KG1 (cell line): ENCODE results near the gene MAPT.

Experiments used
- DNase-seq: peaks from one replicate; lab custom pipeline; 2025; lab: John Stamatoyannopoulos, UW

MAPT gene

DNA sequence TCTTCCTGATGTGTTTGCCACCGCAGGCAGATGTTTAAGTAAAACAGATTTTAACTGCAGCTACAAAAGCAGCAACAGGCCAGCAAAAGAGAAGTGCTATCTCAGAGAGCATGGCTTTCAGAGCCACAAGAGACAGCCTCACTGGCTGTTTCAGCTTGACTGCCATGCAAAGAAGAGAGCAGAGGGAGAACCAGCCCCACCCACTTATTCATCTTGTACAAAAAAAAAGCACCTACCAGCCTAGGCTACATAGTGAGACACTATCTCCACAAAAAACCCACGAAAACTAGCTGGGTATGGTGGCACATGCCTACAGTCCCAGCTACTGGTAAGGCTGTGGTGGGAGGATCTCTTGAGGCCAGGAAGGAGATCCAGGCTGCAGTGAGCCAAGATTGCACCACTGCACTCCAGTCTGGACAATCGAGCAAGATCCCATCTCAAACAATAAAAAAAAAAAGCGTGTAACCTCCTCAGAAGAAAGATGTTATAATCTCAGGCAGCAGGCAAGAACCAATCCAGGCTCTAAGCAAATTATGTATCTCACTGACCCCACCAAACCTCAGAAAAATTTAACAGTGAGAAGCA is 134.7 kb downstream of the MAPT start:
- no peak for DNase-seq

DNA sequence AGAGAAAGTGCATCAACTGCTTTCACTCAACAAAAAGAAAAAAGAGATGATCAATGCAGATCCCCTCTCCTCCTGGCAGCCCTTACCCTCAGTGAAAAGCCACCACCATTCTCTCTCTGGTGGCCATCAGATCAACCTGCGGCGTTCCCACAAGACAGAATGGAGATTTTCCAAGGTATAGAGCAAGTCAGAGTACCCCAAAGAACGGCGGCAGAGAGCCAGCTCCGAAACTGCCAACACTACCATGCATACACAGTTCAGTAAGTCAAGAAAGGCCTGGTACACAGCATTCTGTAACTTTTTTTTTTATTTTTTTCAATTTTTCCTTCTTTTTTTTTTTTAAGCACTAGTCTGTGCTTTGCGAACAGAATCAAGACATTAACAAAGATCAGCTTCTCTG is 135.3 kb downstream of the MAPT start:
- no peak for DNase-seq

DNA sequence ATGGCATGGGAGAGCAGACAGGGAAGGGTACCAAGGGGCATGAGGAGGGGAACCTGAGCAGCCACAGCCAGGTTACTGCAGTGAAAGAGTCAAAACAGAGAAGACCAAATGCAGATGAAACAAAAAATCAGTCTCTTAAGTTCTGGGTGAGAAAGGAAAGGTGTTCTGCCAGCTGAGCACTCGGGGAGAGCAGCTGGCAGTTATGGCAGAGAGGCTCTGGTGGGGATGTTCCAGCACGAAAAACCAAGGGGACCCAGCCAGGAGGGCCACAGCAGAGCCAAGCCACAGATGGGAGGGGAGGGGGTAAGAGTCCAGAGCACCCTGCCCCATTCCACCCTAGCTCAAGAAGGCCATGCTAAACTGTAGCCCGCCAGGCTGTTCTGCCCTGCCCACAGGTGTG is 136.4 kb downstream of the MAPT start:
- no peak for DNase-seq

DNA sequence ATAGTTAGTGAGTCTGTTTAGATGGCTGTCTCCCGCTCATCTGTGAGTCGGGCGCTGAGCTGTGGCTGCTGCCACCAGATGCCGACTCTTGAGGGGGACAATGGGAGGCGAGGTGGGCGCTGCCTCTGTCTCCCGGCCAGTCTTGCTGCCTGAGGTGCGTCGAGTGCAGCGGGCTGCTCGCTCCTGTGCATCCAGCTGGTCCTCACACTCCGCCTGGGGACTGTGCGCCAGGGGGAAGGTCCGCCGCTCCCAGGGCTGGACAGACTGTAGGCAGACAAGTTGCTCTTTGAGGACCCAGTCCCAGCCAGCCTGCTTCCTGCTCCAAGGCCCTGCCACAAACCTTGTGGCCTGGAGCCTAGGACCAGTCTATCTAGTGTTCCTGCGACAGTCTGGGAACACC is 137.1 kb downstream of the MAPT start:
- DNase-seq, result no peak

DNA sequence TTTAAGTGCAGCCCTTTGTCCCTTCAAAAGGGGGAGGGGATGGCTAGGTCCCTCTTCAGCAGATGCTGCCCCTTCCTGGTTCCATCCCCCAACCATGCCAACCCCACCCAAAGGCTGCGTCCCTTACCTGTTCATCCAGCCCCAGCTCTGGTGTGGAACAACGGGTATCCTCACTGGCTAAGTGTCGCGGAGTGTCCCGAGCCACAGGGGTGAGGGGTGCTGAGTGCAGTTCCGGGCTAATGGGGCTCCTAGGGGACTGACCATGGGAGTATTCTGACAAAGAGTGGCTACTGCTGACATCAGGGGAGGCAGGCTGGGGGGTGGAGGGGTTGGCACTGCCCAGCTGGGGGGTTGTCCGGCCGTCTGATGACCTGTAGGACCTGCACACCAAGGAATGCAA is 137.6 kb downstream of the MAPT start:
- DNase-seq, result no peak

DNA sequence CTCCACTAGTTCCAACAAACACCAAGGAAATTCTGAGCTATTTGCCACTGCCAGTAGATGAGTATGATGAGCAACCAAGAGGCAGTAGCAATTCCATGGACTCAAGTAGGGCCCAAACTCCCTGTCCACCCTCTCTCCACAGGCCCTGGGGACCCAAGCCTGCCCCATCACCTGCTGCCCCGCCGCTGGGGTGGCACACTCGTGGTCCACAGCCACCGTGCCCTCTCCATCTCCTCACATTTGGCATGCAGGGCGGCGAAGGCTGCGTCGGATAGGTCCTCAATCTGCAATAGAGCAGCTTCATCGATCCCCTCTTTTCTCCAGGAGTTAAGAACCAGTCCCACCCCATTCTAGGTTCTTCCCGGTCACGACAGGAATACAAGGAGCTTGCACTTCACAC is 138.6 kb downstream of the MAPT start:
- no peak for DNase-seq

DNA sequence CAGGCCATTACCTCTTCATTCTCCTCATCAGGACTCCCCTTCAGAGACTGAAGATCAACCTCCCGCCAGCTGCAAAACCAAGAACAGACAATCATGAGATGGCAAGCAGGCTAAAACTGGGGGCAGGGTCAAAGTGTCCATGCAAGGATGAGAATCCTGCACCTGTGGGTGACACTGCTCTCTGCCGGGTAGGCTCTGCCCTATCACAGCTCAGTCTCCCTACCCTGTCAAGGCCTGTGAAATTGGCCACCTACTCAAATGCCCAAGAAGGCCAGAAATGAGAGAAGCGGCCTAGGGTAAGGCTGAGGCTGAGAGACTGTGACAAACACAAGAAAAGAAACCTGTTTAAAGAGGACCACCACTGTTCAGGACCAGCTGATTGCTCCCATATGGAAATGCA is 139.0 kb downstream of the MAPT start:
- DNase-seq, result no peak

DNA sequence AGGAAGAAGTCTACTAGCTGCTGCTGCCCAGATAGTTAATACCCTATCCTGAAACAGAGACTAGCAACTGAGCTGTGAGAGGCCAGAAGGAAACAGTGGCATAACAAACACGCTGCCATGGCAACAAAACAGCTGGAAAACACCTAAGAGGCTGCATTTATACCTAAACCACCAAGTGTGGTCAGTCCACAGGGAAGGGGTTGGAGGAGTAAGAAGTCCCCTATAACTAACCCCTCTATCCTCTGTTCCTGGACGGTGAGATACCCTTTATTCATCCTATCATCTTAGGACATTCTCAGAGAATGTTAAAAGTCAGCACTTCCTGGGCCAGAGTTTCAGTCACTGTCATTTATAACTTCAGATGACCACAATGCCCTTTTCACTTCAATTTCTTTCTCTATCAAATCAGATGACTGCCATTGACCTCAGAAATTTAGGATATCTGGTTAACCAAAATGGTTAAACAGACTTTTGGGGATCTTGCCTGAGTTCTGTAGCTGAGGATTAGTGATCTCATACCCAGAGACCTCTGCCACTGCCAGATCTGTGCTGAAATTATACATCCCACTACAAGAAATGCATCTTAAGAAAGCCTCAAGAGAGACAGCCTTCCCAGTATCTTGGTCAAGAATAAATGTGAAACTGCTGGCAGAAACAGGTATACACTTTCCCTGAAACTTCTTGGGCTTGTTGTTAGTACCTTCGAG is 140.9 kb downstream of the MAPT start:
- DNase-seq, result no peak

DNA sequence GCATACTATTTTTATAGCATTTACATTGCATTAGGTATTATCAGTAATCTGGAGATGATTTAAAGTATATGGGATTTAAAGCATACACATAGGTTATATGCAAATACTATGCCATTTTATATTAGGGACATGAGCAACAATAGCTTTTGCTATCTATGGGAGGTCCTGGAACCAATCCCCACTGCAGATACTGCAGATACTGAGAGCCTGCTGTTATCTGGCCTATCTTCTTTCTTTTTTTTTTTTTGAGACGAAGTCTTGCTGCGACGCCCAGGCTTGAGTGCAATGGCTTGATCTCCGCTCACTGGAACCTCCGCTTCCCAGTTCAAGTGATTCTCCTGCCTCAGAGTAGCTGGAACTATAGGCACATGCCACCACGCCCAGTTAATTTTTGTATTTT is 142.1 kb downstream of the MAPT start:
- DNase-seq, result no peak

DNA sequence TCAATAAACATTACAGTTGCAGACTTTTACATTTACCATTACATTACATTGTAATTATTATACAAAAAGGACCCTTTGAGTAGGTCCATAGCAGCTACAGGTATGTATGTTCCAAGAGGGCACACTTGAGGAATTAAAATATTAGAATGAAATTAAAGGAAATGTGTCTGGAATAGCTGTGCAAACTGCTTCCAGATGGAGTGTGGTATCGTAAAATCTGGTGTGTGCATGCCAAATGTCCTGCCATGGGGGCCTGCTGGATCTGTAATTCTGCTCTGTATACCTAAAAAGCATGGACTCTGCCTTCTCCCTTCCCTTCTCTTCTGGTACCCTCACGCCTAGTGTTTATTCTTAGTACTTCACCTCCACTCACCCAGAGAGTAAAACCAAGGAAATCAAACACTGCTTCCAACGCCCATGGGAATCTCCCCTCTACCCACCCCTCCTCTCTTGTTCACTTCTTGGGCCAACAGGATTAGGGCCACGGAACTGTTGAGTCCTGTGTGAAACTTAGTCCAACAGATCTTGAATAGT is 143.4 kb downstream of the MAPT start:
- DNase-seq, result no peak

DNA sequence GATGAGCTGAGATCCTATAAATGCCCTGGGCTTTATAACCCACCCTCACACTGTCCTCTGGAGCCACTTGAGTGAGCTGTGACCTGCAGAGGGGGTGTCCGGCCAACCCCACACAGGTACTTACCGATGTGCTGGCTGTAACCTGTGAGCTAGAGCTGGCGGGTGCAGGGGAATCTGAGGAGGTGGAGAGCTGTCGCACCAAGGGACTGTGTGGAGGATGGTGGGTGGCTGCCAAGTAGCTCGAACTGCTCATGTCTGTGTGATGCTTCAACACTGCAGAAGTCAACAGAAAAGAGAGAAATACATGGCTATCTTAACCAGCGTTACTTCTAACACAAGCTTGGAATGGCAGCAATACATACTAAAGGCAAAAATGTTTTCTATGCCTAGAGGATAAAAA is 144.1 kb downstream of the MAPT start:
- DNase-seq, result no peak

DNA sequence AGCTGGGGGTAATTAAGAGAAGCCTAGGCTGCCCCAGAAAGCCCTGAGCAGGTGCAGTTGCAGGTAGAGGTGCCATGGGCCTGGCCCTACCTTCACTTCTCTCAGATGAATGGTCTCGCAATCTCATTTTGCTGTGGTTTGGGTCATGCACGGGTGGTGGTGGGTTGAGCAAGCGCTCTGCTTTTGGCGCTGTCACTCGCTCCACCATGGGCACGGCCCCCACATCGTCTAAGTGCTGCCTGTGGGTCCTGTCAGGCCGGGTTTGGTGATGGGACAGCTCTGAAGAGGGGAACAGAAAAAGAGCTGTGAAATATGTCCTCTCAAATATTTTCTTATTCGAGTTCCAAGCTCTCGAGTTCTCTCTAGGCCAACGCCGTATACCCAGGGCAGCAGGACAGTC is 144.6 kb downstream of the MAPT start:
- DNase-seq, result no peak

DNA sequence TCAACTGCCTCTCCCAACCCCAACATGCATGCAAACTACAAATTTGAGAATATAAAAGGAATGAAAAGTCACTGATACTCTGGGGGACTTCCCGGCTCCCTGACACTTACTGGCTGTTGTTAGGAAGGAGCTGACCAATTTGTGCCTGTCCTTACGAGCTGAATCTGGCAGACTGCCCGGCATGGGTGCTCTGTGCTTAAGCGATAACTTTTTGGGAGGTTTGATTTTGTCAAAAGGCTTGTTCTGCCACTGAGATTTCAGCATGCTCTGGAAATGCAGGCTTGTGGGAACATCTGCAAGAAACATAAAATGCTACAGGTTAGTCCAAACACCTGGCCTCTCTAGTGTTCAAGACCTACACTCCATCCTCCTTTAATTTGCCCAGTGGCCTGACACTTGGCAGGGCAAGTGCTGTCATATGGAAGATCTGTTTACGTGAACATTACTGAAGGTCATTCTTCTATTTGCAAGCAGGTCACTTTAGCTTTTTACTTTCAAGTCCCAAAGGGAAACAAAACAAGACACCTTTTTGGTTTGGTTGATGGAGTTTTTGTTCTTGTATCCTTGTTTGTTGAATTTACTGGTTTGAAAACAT is 145.3 kb downstream of the MAPT start:
- no peak for DNase-seq

DNA sequence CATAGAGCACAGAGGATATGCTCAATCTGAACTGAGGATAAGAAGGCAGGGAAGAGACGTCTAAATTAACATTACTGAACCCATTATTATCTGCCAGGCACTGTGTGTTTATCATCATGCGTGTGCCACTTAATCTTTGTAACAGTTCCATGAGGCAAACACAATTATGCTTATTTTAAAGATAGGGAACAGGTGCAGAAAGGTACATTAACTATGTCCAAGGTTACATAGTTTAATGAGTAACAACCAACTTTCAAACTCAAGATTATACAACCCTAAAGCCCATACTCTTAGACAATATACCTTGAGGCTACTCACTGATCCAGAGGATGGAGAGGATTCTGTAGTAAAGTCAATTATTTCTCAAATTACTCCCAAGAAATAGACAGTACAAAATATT is 147.9 kb downstream of the MAPT start:
- DNase-seq, result no peak

DNA sequence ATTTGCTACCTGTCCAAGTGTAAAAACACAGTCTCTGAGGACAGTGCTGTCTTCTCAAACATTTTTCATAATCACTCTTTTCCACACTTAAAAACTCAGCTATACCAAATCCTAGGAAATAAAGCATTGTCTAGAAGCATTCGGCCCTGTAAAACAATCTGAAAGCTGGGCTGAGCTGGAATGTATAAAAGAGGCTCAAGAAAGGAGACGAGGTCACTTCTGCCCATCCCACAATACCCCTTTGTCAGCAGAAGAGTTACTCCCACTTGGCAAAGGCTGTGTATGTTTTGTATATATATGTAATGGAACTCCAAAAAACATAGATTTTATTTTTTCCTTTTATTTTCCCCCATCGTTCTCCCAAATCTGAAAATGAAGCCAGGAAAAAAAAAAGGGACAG is 148.6 kb downstream of the MAPT start:
- no peak for DNase-seq

DNA sequence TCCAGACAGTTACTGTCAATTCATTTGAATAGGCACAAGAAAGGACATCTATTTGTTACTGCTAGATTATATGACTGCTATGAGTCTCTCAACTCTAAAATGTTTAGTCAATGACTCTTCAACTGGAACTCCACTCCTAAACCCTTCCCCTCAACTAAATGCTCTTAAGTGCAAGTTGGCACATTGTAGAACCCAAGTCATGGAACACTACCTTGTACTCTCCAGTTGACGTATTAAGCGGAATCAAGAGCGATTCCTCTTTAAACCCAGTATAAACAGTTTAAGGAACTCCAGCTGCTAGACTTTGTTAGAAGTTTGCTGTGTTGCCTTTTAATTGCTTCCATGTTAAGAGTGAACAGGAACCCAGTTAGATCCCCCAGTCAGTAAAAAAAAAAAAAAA is 149.3 kb downstream of the MAPT start:
- no peak for DNase-seq

DNA sequence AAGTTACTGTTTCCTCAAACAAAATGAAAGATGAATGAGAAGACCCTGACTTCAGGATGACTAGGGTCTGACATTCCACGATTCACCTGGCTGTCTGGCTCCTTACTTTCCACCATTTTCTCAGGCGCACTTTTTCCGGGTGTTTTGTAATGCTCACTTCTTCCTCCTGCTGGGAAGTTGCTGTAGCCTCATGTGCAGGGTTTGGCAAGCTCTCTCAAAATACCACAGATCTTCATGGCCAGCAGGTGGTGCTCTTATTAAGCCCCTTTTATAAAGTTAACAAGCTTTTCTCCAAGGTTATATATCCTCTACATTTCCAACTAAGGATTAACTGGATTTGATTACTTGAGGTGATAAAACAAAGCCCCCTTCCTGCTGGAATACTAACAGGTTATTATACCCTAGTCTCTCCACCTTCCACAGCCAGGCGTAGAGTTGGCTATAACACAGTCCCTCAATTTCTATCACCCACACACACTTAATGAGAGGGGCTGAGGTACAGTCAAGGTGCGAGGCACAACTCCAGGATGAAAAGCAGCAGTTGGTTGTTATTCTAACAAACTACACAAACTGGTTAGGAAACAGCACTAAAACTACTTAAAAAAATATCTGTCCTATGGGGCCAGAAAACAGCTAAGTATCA is 150.1 kb downstream of the MAPT start:
- DNase-seq, result no peak

DNA sequence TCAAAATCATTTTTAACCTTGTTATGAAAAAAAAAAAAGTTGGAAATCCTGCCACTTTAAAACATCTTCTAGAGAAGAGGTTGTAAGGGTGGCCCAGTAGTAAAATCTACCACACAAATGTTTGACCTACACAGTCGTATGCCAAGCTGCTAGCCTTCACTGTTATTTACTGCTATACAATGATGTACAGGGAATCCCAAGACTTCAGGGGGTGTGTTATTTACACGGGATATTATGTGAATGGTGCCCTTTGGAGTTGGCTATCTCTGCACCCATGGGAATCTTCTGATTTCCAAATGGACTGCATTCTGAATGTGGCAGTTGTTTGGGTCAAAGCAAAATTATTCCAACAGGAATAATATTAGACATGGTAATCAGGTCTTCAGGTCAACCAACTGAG is 150.6 kb downstream of the MAPT start:
- no peak for DNase-seq

DNA sequence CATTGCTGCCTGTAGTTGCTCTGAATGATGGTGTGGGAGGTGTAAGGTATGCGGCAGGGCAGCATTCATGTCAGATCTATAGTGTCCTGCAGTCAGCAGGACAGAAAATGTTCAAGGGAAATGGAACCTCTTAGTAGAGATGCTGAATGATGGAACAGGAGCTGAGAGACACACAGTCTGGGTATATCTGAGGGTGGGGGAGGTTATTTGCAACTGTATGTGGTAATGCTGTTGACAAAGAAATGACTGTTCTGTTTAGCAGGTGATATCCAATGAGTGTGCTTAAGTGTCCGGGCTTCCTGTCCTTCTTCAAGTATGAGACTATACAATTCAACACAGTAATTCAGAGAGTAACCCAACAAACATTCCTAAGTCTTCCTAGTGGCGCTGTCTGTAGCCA is 151.3 kb downstream of the MAPT start:
- DNase-seq, result no peak

DNA sequence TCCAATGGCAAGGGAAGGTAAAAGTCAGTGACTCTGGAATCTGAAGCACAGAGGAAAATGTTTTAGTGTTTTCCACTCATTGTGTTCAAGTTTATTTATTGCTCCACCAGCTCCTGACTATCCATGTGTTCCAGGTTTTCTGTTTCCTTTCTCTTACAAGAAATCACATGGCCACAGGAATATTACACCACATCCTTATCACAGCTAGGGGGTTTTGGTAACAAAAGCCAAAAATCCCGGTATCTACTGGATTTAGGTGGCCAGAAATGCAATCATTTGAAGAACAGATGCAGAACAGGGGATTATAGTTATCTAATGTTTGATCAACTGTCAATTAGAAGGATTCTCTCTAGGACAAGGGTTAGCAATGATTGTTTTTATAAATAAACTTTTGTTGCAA is 152.6 kb downstream of the MAPT start:
- no peak for DNase-seq

DNA sequence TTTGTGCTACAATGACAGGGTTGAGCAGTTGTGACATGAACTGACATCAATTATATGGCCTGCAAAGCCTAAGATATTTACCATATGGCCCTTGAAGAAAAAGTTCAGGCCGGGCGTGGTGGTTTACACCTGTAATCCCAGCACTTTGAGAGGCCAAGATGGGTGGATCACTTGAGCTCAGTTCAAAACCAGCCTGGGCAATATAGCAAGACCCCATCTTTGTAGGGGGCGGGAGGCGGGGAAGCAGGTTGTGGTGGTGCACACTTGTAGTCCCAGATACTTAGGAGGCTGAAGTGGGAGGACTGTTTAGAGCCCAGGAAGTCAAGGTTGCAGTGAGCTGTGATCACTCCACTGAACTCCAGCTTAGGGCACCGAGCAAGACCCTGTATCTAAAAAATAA is 153.0 kb downstream of the MAPT start:
- DNase-seq, result no peak

DNA sequence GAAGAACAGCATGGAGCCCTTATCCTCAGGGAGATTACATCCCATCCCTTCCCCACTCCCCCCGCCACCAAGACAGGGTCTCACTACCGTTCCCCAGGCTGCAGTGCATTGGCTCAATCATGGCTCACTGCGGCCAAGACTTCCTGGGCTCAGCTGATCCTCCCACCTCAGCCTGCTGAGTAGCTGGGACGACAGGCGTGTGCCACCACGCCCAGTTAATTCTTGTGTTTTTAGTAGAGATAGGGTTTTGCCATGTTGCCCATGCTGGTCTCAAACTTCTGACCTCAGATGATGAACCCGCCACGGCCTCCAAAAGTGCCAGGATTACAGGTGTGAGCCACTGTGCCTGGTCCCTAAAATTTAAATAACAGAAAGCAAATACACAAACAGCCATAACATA is 153.5 kb downstream of the MAPT start:
- DNase-seq, result no peak

DNA sequence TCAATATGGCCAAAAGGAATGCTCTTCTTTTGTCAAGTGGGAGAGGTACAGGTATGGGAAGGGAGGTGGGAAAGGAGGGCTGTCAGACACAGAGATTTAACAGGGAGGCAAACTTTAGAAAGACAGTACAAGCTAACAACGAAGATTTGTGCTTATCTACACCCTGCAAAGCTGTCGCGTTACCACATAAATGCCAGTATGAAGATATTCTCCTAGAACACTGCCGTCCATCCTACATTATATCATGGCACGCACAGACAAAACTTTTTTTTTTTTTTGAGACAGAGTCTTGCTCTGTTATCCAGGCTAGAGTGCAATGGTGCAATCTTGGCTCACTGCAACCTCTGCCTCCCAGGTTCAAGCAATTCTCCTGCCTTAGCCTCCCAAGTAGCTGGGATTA is 155.3 kb downstream of the MAPT start:
- no peak for DNase-seq
